K562 (cell line): Measurements from ENCODE around the gene AASDH. TPM values are rescaled to one million over a fixed set of nuclear protein-coding genes. Genes with fewer than 3 reads are reported as not detected.
A peak's percentile ranks its signal among the peaks of the same experiment; 100 is the strongest.

Source experiments
- CREBBP ChIP-seq: IDR thresholded peaks from one replicate; pipeline ENCODE4 v1.6.1; 2012; ENCODE audit warnings: low read depth, mild to moderate bottlenecking, control low read depth, inconsistent platforms, low read length
- FOSL1 ChIP-seq: fragments of 200-800 bp; sonication (Bioruptor generic); conservative IDR thresholded peaks from 2 replicates; pipeline ENCODE4 v1.6.1; 2016; ENCODE audit warnings: missing genetic modification characterization, missing compliant biosample characterization
- FOXJ2 ChIP-seq: fragments of 200-800 bp; sonication (Bioruptor generic); IDR thresholded peaks from 2 replicates; pipeline ENCODE4 v1.6.1; 2016; ENCODE audit warnings: missing genetic modification characterization, missing compliant biosample characterization
- GATA2 ChIP-seq: sonication (generic); formaldehyde crosslinking; IDR thresholded peaks from 2 replicates; pipeline ENCODE4 v1.4.0; 2020; ENCODE audit warnings: mild to moderate bottlenecking, missing genetic modification reagents
- GTF2B ChIP-seq: IDR thresholded peaks from 2 replicates; pipeline ENCODE4 v1.6.1; 2011; ENCODE audit not compliant: insufficient read length; ENCODE audit errors: extremely low read depth
- HMBOX1 ChIP-seq: sonication (generic); IDR thresholded peaks from 2 replicates; pipeline ENCODE4 v1.6.1; 2016
- LEF1 ChIP-seq: fragments of 450-650 bp; IDR thresholded peaks from 2 replicates; pipeline ENCODE4 v1.6.1; 2016; ENCODE audit warnings: mild to moderate bottlenecking
- POLR3A ChIP-seq: IDR thresholded peaks from 2 replicates; pipeline ENCODE4 v1.6.1; 2011; ENCODE audit warnings: borderline replicate concordance, mild to moderate bottlenecking, moderate library complexity; ENCODE audit not compliant: insufficient read length, insufficient read depth; ENCODE audit errors: extremely low read depth
- RNF2 ChIP-seq: sonication (generic); IDR thresholded peaks from 2 replicates; pipeline ENCODE4 v1.6.1; 2016
- SIN3B ChIP-seq: fragments of 450-650 bp; IDR thresholded peaks from 2 replicates; pipeline ENCODE4 v1.6.1; 2017; ENCODE audit warnings: low read depth, mild to moderate bottlenecking, moderate library complexity
- SIRT6 ChIP-seq: IDR thresholded peaks from one replicate; pipeline ENCODE4 v1.6.1; 2012; ENCODE audit warnings: low read depth, mild to moderate bottlenecking, control low read depth, inconsistent platforms, low read length, moderate library complexity
- SMARCE1 ChIP-seq: fragments of 450-650 bp; IDR thresholded peaks from 2 replicates; pipeline ENCODE4 v1.7.1; 2016; ENCODE audit warnings: mild to moderate bottlenecking
- SOX6 ChIP-seq: fragments of 450-650 bp; IDR thresholded peaks from 2 replicates; pipeline ENCODE4 v1.6.1; 2014; ENCODE audit warnings: mild to moderate bottlenecking
- SP1 ChIP-seq: sonication (generic); formaldehyde crosslinking; IDR thresholded peaks from 2 replicates; pipeline ENCODE4 v1.8.1; 2022; ENCODE audit warnings: mild to moderate bottlenecking, missing genetic modification reagents
- SPI1 ChIP-seq: IDR thresholded peaks from 2 replicates; pipeline ENCODE4 v1.6.1; 2011; ENCODE audit warnings: low read depth, low read length, control low read depth, borderline replicate concordance
- TRIM24 ChIP-seq, 2 experiments: fragments of 450-650 bp; IDR thresholded peaks; 2 replicates each; pipeline ENCODE4 v1.6.1; 2016
- ZNF184 ChIP-seq: sonication (generic); formaldehyde crosslinking; IDR thresholded peaks from 2 replicates; pipeline ENCODE4 v1.5.0; 2020; ENCODE audit warnings: missing genetic modification reagents
- ZNF316 ChIP-seq: fragments of 450-650 bp; IDR thresholded peaks from 2 replicates; pipeline ENCODE4 v1.6.1; 2016
- ZNF644 ChIP-seq: fragments of 200-800 bp; sonication (Bioruptor generic); IDR thresholded peaks from 2 replicates; pipeline ENCODE4 v1.6.1; 2016; ENCODE audit warnings: low read depth, missing genetic modification characterization, missing compliant biosample characterization
- ZNF717 ChIP-seq: fragments of 250-450 bp; sonication (Bioruptor Pico); IDR thresholded peaks from 2 replicates; pipeline ENCODE4 v1.5.0; 2021
- polyA plus RNA-seq, 8 experiments: library from polyadenylated mRNA; depleted of rRNA in 4 of 8; stranded (reverse) in 5 of 8; unstranded in 3 of 8; fragments of >200 nt; fragmentation: Nextera tagmentation in 2 of 8; fragmentation: Illumina TruSeq in 1 of 8; extraction: Ambion mirVana in 2 of 8; extraction: Trizol in 1 of 8; gene quantifications; 2 replicates each; pipeline versions ENCODE4 v1.2.1 to v1.2.3, GENCODE V29; 2011 to 2014; ENCODE audit warnings: inconsistent platforms in 1 of 8, missing spikeins in 1 of 8
- total RNA-seq, 7 experiments: library from RNA; depleted of rRNA in 6 of 7; stranded (reverse); fragments of >200 nt in 6 of 7; fragmentation: Illumina TruSeq in 2 of 7; extraction: Trizol in 2 of 7; gene quantifications; 2 replicates each; pipeline versions ENCODE4 v1.2.1 to v1.2.3, GENCODE V29; 2011 to 2021; ENCODE audit warnings: low replicate concordance in 1 of 7

Gene AASDH
- total and polyA plus RNA-seq, 9 of the 15 experiments (the other 6 are each of a cell fraction or from before 2014, with no cell fraction given) = 8.6 to 29.7 (median 13.7) TPM

- TF ChIP-seq TRIM24 (IDR thresholded peaks at IDR 0.05) = peak; percentile 49 to 54; a peak in 3 of 4 replicates
- peak; percentile 85 for TF ChIP-seq SOX6
- TF ChIP-seq FOXJ2 (tag) = no peak
- TF ChIP-seq GATA2 (CRISPR knock-in tag) = peak; percentile 64
- no peak for TF ChIP-seq POLR3A
- peak; percentile 16; the same call in 1 of the 2 replicates for TF ChIP-seq SPI1
- TF ChIP-seq FOSL1 (tag) = no peak
- TF ChIP-seq SIN3B = no peak
- TF ChIP-seq ZNF717 = no peak
- peak; percentile 69; the same call in 1 of the 2 replicates for TF ChIP-seq HMBOX1
- TF ChIP-seq SMARCE1 = peak; percentile 88
- TF ChIP-seq ZNF316 = no peak
- TF ChIP-seq LEF1 = peak; percentile 80
- TF ChIP-seq GTF2B = no peak
- TF ChIP-seq CREBBP = no peak
- 0 out of 2 replicates have a peak, but pooled peaks have one; percentile 35 for TF ChIP-seq SP1
- no peak; the same call in 1 of the 2 replicates for TF ChIP-seq RNF2
- TF ChIP-seq SIRT6 = no peak
- no peak for TF ChIP-seq ZNF184 (CRISPR knock-in tag)
- TF ChIP-seq ZNF644 (tag) = no peak
Measured at GRCh38 chr4:56389558-56389957, 2.3 kb upstream of the AASDH start (continued).
